ENCODE measurements around the gene CHM.

The CHM gene, protein sequence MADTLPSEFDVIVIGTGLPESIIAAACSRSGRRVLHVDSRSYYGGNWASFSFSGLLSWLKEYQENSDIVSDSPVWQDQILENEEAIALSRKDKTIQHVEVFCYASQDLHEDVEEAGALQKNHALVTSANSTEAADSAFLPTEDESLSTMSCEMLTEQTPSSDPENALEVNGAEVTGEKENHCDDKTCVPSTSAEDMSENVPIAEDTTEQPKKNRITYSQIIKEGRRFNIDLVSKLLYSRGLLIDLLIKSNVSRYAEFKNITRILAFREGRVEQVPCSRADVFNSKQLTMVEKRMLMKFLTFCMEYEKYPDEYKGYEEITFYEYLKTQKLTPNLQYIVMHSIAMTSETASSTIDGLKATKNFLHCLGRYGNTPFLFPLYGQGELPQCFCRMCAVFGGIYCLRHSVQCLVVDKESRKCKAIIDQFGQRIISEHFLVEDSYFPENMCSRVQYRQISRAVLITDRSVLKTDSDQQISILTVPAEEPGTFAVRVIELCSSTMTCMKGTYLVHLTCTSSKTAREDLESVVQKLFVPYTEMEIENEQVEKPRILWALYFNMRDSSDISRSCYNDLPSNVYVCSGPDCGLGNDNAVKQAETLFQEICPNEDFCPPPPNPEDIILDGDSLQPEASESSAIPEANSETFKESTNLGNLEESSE

DNA sequence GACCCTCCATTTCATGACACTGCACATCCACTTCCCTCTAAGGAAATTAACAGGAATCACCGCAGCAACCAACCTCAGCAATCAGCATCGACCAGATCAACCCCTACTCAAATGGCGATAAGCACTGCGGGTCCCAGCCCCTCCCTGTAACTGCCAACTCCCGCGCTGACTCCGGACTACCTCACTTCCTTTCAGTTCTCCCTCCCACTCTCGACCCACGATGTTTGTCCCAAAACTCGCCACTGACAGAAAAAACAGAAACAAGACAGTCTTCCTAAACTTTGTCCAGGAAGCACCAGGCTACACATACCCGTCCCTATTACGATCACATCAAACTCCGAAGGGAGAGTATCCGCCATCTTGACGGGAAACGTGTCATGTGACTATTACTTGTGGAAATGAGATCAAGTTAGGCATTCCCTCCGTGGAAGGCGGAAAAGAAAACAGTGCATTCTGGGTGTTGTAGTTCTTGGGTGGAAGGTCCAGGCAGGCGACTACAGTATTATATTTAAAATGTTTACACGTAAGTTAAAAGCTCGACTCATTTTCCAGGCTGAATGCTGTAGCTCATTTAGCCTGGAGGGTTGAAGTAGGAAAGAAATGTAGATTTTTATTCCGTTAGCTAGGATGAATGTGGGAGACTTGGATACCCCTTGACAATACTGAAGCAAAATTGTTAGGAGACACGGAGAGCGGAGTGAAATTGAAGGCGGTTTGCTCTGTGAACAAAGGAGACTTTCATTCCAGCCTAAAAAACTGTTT lies at the start of gene CHM:
CHM (minus strand) TSS at position 385 of the 762 bp plus-strand sequence; CDS start at position 359, 26 bp downstream.
- peak; percentile 78 to 96 for DNase-seq (ENCODE audit: low spot score in 2 of 2)
- 0 out of 2 replicates have a peak, but pooled peaks cover 5% of the 10 kb centered on the region for H3K36me3 ChIP-seq (replicated peaks)
- in situ Hi-C loops (cut with MboI; ENCODE audit: low sequenced_read_pairs), result no loop called here
- no peaks in the 10 kb centered on the region for H3K27me3 ChIP-seq (ENCODE audit: low read depth)
- peak within 1 kb of the TSS; percentile 65 for H3K4me3 ChIP-seq
- H3K9me3 ChIP-seq, result no peaks in the 10 kb centered on the region
- peaks cover 14% of the 10 kb centered on the region for H3K4me1 ChIP-seq

DNA sequence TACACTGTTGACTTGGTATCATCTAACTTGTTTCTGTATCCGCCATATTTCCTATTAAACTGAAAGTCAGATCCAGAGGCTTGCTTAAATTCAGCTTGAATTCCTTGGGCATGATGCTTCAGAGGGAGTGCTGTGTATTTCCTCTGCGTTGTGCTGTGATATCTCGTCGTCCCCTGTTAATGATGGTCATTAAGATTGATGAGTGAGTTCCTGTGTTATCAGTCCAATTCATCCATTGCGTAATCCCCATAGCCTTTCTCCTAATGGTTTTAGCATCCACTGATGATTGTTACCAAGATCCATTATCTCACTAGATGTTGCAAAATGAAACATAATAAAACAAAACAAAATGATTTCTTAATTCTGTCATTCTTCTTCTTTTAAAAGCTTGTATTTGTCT lies 31.3 kb upstream of the CHM start:
- Histone ChIP-seq H3K4me3 (no peak overlapping the region), H3K4me1 (no peaks in the 10 kb centered on the region), H3K9me3 (no peaks in the 10 kb centered on the region), H3K27me3 (ENCODE audit: low read depth) (no peaks in the 10 kb centered on the region), H3K36me3 (replicated peaks) (no peaks in the 10 kb centered on the region)
- no peak for DNase-seq (ENCODE audit: low spot score in 2 of 2)
- in situ Hi-C loops (cut with MboI; ENCODE audit: low sequenced_read_pairs), result no loop called here

DNA sequence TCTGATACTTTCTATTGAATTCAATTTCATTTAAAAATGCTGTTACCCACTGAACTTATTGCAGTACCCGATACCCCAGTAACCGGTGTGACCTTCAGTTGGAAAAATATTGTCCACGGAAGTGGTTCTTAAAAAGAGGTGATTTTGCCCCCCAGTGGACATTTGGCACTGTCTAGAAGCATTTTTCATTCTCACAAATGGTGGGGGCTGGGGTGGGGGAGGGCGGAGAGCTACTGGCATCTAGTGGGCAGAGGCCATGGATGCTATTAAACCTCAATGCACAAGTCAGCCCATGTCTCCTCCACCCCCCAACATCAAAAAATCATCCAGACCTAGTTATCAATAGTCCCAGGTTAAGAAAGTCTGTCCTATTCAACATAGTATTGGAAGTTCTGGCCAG lies 19.6 kb upstream of the CHM start:
- peak; percentile 6 to 47 for DNase-seq (ENCODE audit: low spot score in 2 of 2)
- Histone ChIP-seq H3K4me3 (no peak overlapping the region), H3K9me3 (no peaks in the 10 kb centered on the region), H3K36me3 (replicated peaks) (no peaks in the 10 kb centered on the region), H3K27me3 (ENCODE audit: low read depth) (no peaks in the 10 kb centered on the region), H3K4me1 (no peaks in the 10 kb centered on the region)
- in situ Hi-C loops (cut with MboI; ENCODE audit: low sequenced_read_pairs), result no loop called here

DNA sequence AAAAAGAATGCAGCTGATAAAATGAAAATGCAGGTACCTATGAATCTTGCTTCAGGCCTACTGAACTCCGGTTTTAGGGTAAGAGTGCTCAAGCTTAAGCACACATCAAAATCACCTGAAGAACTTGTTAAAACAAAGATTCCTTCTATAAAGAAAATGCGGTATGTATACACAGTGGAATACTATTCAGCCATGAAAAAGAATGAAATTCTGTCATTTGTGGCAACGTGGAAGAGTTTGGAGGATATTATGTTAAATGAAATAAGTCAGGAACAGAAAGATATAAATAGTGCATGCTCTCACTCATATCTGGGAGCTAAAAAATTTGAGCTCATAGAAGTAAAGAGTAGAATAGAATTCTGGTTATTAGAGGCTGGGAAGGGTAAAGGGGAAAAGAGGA lies 14.0 kb upstream of the CHM start:
- no peaks in the 10 kb centered on the region for H3K9me3 ChIP-seq
- in situ Hi-C loops (cut with MboI; ENCODE audit: low sequenced_read_pairs), result no loop called here
- H3K27me3 ChIP-seq (ENCODE audit: low read depth), result no peaks in the 10 kb centered on the region
- DNase-seq (ENCODE audit: low spot score in 2 of 2), result no peak
- H3K36me3 ChIP-seq (replicated peaks), result no peaks in the 10 kb centered on the region
- H3K4me1 ChIP-seq, result no peaks in the 10 kb centered on the region
- H3K4me3 ChIP-seq, result no peak overlapping the region

DNA sequence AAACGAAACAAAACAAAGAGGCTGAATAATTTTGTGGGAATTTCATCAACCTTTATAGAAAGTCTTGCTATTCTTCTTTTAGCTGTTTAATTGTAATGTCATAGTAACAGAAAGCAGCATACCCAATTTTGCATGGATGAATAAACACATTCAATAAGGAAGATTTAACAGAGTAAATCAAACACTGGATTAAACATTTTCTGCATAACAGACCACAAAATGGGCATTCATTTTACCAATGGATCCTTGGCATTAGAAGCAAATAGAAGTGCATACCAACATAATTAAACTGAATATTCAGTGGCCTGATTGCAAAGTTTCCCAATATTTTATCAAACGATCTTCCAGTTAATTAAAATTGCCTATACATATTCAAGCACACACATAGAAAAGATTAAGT lies 4.4 kb upstream of the CHM start:
- Histone ChIP-seq H3K36me3 (replicated peaks) (no peaks in the 10 kb centered on the region), H3K4me1 (peaks cover 9% of the 10 kb centered on the region; the same call in 1 of the 2 replicates), H3K4me3 (no peak overlapping the region), H3K9me3 (no peaks in the 10 kb centered on the region), H3K27me3 (ENCODE audit: low read depth) (no peaks in the 10 kb centered on the region)
- in situ Hi-C loops (cut with MboI; ENCODE audit: low sequenced_read_pairs), result no loop called here
- peak in 1 of 2 experiments; percentile 67 for DNase-seq (ENCODE audit: low spot score in 2 of 2)

DNA sequence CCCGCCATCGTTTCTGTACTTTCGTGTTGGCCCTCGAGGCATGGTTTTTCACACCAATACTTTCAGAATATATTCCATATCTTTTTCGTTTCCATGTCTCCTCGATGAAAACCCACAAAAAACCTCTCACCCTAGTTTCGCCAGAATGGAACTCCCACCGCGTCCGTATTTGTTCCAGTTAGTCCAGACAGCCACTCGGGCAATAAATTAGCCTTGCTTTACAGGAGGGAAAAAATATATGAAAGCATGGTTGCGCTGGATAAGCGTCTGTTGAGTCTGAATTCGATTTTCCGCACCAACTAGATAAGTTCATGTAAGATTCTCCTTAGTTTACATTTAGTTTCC lies 550 bp upstream of the CHM start:
- peak overlapping the region; percentile 65 for H3K4me3 ChIP-seq
- in situ Hi-C loops (cut with MboI; ENCODE audit: low sequenced_read_pairs), result no loop called here

DNA sequence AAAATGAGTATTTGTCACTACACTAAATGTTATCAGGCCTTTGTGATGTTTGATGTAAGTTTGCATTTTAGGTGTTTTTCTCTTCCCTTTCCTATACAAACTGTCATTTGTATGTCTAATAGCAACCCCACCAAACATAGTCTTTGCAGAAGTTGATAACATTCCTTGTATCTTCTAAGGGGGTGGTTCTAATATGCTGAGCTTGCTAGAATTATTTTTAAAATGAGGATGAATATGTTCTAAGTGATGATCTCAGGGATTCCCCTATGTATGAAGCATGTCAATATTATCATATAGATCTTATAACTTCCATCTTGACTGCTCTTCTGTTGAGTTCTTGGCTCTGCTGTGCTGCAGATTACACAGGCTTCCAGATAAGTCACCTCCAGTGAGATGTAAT lies 3.1 kb downstream of the CHM start:
- in situ Hi-C loops (cut with MboI; ENCODE audit: low sequenced_read_pairs), result no loop called here
- no peak overlapping the region for H3K4me3 ChIP-seq
- no peak for DNase-seq (ENCODE audit: low spot score in 2 of 2)
- H3K4me1 ChIP-seq, result peaks cover 10% of the 10 kb centered on the region
- H3K36me3 ChIP-seq (replicated peaks), result 0 out of 2 replicates have a peak, but pooled peaks cover 5% of the 10 kb centered on the region
- no peaks in the 10 kb centered on the region for H3K27me3 ChIP-seq (ENCODE audit: low read depth)
- H3K9me3 ChIP-seq, result no peaks in the 10 kb centered on the region

More for the DNA sequence above, 550 bp upstream of the CHM start:
- DNase-seq (ENCODE audit: low spot score in 2 of 2), result no peak
- Histone ChIP-seq H3K9me3 (no peaks in the 10 kb centered on the region), H3K4me1 (peaks cover 14% of the 10 kb centered on the region), H3K27me3 (ENCODE audit: low read depth) (no peaks in the 10 kb centered on the region), H3K36me3 (replicated peaks) (0 out of 2 replicates have a peak, but pooled peaks cover 5% of the 10 kb centered on the region)

DNA sequence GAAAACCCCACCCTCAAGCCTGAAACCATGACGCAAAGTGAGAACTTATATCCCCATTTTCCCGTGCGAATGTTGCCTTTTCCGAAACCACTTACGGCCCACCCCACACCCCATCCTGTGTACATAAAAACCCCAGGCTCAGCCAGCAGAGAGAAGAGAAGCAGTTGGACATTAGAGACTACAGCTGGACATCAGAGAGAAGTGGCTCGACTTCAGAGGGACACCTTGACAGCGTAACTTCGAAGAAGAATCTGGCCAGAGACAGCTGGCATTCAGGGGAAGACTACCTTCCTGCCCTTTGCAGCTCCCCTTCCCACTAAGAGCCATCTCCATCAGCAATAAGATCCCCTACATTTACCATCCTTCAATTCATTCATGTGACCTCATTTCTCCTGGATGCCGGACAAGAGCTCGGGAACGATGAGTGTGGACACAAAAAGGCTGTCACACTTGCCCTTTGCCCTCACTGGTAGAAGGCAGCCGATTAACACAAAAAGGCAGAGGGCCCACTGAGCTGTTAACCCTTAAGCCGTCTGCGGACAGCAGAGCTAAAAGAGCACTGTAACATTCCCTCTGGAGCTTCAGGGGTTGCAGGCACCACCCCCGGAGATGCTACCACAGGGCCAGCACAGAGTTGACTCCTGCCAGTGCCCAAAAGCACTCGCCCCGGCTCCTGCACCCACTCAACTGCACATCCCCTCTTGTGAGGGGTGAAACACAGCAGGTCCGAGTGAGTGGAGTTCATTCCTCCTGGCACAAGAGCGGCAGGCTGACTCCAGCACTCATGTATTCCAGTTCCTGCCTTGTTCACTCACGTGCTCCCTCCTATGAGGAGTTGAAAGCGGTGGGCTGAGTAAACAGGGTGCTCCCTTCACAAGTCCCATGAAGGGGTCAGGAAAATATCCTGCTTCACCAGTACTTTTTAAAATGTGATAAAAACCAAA lies 7.5 kb downstream of the CHM start:
- Histone ChIP-seq H3K27me3 (ENCODE audit: low read depth) (no peaks in the 10 kb centered on the region), H3K4me3 (no peak overlapping the region), H3K36me3 (replicated peaks) (0 out of 2 replicates have a peak, but pooled peaks cover 5% of the 10 kb centered on the region), H3K4me1 (no peaks in the 10 kb centered on the region), H3K9me3 (no peaks in the 10 kb centered on the region)
- in situ Hi-C loops (cut with MboI; ENCODE audit: low sequenced_read_pairs), result no loop called here
- no peak for DNase-seq (ENCODE audit: low spot score in 2 of 2)

DNA sequence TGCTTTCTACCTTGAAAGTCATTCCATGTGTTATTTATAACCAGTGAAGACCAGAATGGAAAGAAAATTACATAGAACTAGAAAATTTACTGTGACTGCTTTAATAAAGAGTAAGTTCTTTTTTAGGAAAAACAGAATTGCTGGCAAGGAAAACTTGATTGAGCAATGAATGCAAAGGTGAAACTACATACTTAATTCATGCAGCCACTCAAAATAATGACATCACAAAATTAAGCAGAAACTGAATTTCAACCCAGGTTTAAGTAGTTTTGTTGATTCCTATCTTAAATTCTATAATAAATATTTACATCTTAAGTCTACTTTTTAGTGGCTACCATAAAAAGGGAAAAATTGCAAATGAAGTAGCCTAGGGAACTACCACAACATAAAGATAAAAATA lies 14.0 kb downstream of the CHM start:
- no peaks in the 10 kb centered on the region for H3K27me3 ChIP-seq (ENCODE audit: low read depth)
- no peak for DNase-seq (ENCODE audit: low spot score in 2 of 2)
- H3K36me3 ChIP-seq (replicated peaks), result no peaks in the 10 kb centered on the region
- no peak overlapping the region for H3K4me3 ChIP-seq
- peaks cover 23% of the 10 kb centered on the region for H3K4me1 ChIP-seq
- no peaks in the 10 kb centered on the region for H3K9me3 ChIP-seq
- in situ Hi-C loops (cut with MboI; ENCODE audit: low sequenced_read_pairs), result no loop called here

DNA sequence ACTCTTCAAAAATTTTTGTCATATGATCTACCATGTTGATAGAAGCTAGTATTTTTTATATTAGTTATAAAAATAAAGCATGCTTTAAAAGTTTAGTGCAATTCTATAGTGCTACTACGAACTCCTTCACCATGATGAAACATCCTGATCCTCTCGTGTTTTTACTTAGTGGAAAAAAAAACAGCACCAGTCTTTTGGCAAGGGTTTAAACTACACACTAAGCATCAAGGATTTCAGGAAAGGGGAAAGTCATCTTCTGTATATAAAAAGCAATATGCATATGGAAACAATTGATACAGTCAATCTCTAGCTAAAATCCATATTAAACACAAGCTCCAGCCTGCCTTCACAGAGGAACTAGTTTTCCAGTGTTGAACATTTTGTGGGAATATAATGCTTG lies 18.7 kb downstream of the CHM start:
- Histone ChIP-seq H3K4me3 (no peak overlapping the region), H3K4me1 (peaks cover 23% of the 10 kb centered on the region), H3K27me3 (ENCODE audit: low read depth) (no peaks in the 10 kb centered on the region), H3K36me3 (replicated peaks) (peaks cover 6% of the 10 kb centered on the region; the same call in 1 of the 2 replicates), H3K9me3 (no peaks in the 10 kb centered on the region)
- in situ Hi-C loops (cut with MboI; ENCODE audit: low sequenced_read_pairs), result no loop called here
- no peak for DNase-seq (ENCODE audit: low spot score in 2 of 2)

DNA sequence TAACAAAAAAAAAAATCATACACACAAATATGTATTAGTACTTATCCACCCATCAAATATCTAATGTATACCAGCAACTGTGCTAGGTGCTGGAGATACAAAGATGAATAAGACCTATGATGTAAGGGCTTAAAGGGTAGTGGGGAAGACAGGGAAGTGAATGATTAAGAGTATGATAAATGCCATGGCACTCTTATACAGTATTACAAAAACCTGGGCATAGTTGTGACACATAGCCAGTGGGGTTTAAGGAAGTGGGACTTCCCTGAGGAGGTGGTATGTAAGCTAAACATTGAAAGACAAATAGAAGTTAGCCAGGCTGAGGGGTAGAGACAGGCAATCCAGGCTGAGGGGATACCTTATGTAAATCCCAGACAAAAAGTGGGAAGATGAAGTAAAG lies 23.5 kb downstream of the CHM start:
- no peaks in the 10 kb centered on the region for H3K27me3 ChIP-seq (ENCODE audit: low read depth)
- in situ Hi-C loops (cut with MboI; ENCODE audit: low sequenced_read_pairs), result no loop called here

DNA sequence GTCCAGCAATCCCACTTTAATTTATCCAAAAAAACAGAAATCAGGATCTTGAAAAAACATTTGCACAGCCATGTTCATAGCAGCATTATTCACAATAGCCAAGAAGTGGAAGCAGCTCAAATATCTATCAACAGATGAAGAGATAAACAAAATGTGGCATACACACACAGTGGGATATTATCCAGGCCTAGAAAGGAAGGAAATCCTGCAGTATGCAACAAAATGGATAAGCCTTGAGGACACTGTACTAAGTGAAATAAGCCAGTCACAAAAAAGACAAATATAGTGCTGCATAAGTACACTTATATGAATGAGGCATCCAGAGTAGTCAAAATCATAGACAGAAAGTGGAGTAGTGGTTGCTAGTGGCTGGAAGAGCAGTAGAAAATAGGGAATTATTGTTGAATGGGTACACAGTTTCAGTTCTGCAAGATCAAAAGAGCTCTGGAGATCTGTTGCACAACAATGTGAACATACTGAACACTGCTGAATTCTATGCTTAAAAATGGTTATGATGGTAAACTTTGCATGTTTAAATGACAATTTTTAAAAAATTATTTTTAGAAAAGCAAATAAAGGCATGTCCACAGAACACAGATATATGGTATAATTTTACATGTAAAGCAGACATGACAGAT lies 25.6 kb downstream of the CHM start:
- no peak for DNase-seq (ENCODE audit: low spot score in 2 of 2)
- Histone ChIP-seq H3K9me3 (no peaks in the 10 kb centered on the region), H3K4me1 (peaks cover 1% of the 10 kb centered on the region; the same call in 1 of the 2 replicates), H3K36me3 (replicated peaks) (peaks cover 16% of the 10 kb centered on the region), H3K27me3 (ENCODE audit: low read depth) (no peaks in the 10 kb centered on the region), H3K4me3 (no peak overlapping the region)
- in situ Hi-C loops (cut with MboI; ENCODE audit: low sequenced_read_pairs), result no loop called here

More for the DNA sequence above, 23.5 kb downstream of the CHM start:
- Histone ChIP-seq H3K9me3 (no peaks in the 10 kb centered on the region), H3K4me1 (peaks cover 3% of the 10 kb centered on the region), H3K36me3 (replicated peaks) (peaks cover 16% of the 10 kb centered on the region), H3K4me3 (no peak overlapping the region)
- DNase-seq (ENCODE audit: low spot score in 2 of 2), result no peak
